NB4 (cell line): Measurements from ENCODE around the gene RPS10.

Source experiments
- CTCF ChIP-seq: IDR thresholded peaks from one replicate; pipeline ENCODE4 v1.5.1; 2012; ENCODE audit warnings: low read depth, low read length
- MAX ChIP-seq: IDR thresholded peaks from 2 replicates; pipeline ENCODE4 v1.6.1; 2011; ENCODE audit warnings: low read depth, low read length
- POLR2A ChIP-seq: IDR thresholded peaks from 2 replicates; pipeline ENCODE4 v1.6.1; 2011; ENCODE audit warnings: mild to moderate bottlenecking; ENCODE audit not compliant: insufficient read length; ENCODE audit errors: extremely low read depth

- no peak for TF ChIP-seq POLR2A
- TF ChIP-seq CTCF, result no peak
- no peak for TF ChIP-seq MAX
These were observed 50.0 kb downstream of the RPS10 start for GRCh38 chr6:34375833-34376232.
